ENCODE data around the gene MAPK9.

- TF ChIP-seq CTCF (IDR thresholded peaks at IDR 0.05; ENCODE audit: low read depth, low read length, poor library complexity, severe bottlenecking) (no peak), EZH2phosphoT487 (IDR thresholded peaks at IDR 0.05; ENCODE audit: borderline replicate concordance, low read length) (no peak)
Observed at GRCh38 chr5:180253036-180253824, 38.7 kb downstream of the MAPK9 start.

Data from DOHH2 (cell line).